Pancreas (tissue), 10 donors: ENCODE results near the gene ARSD. TPM values are rescaled to one million over a fixed set of nuclear protein-coding genes. Genes with fewer than 3 reads are reported as not detected.
"Not testable (repeated sequence)": the region's sequence is repeated elsewhere in the genome, so short reads cannot be mapped to it uniquely, and the experiment has no call there.

Experiments used
- ATAC-seq, 4 donors: fragments of 200-7000 bp; cut with Tn5 transposase; one replicate each; pipeline versions ENCODE4 v1.8.0 to v1.9.1; 2020; ENCODE audit warnings: mild to moderate bottlenecking in 4 of 4, moderate library complexity in 4 of 4
- DNase-seq, 6 donors: peaks; one replicate each; pipeline ENCODE4 v3.0.0-alpha.2; 2020
- FAIRE-seq: peaks from 2 replicates; lab custom pipeline; 2012; peaks lifted over from hg19 to GRCh38; lab: Jason Lieb, UNC
- H3K27ac ChIP-seq, 4 donors: fragments of 200-600 bp; sonication (generic); 1 replicate in 3 of 4; 2 replicates in 1 of 4; pipeline versions ENCODE4 v1.5.0 to v1.8.0; 2020
- H3K27me3 ChIP-seq, 4 donors: fragments of 200-600 bp; one replicate each; pipeline ENCODE4 v1.8.0; 2021
- H3K36me3 ChIP-seq, 3 donors: fragments of 200-600 bp; sonication (generic) in 1 of 3; one replicate each; pipeline versions ENCODE4 v1.5.0 to v1.8.0; 2020 to 2021
- H3K4me1 ChIP-seq, 3 donors: fragments of 200-600 bp; one replicate each; pipeline ENCODE4 v1.8.0; 2021
- H3K4me3 ChIP-seq, 4 donors: fragments of 200-600 bp; sonication (generic) in 2 of 4; one replicate each; pipeline versions ENCODE4 v1.5.0 to v1.8.0; 2020 to 2021
- H3K9me3 ChIP-seq, 4 donors: fragments of 200-600 bp; one replicate each; pipeline ENCODE4 v1.8.0; 2021
- WGBS, 2 donors: extraction: QIAGEN DNeasy Blood & Tissue Kit; methylation state at CpG; one replicate each; pipeline ENCODE4 v1.1.7; 2013; 5-methylcytosine and 5-hydroxymethylcytosine counted together
- intact Hi-C, 3 donors: fragments of 100-400 bp; cut with DNase I; formaldehyde crosslinking; loops; one replicate each; pipeline versions ENCODE4 v1.11.1 to v1.14.2; 2022
- polyA plus RNA-seq, 2 donors: library from polyadenylated mRNA; stranded (reverse); fragments of 200-250 nt; gene quantifications; one replicate each; pipeline ENCODE4 v1.2.3, GENCODE V29; 2013
- total RNA-seq, 6 donors: library from RNA; stranded (reverse); fragmentation: NEBNext Ultra II Directional in 4 of 6; extraction: Animal tissue kit (Norgen Biotek cat#: 25700) in 4 of 6; gene quantifications; one replicate each; pipeline versions ENCODE4 v1.2.1 to v1.2.4, GENCODE V29; 2021 to 2023
- TF ChIP-seq, protein P1 (sequence below), 4 donors: fragments of 200-600 bp; sonication (generic) in 3 of 4; IDR thresholded peaks; one replicate each; pipeline versions ENCODE4 v1.5.0 to v1.8.0; 2021; ENCODE audit warnings: antibody characterized with exemption in 4 of 4
- donor health status: healthy with polysubstance abuse.
- donor health status: DM: no; HTN: no; CAD: no; lungs with moderate emphysema.
- donor health status: DM: no; HTN: no; CAD: no.
- donor health status: control.
- donor health status: control.
- donor health status: Bipolar disorder and iron deficiency.
- donor health status: DM: yes; HTN: yes; CAD: no.
- donor health status: DM: no; HTN: no; CAD: no.
- donor health status: DM: no; HTN: no; CAD: no.
- donor health status: DM: yes; HTN: yes; CAD: no.

The ARSD gene
- total and polyA plus RNA-seq, 8 donors, result 17.8 to 67.0 (median 51.4) TPM

DNA sequence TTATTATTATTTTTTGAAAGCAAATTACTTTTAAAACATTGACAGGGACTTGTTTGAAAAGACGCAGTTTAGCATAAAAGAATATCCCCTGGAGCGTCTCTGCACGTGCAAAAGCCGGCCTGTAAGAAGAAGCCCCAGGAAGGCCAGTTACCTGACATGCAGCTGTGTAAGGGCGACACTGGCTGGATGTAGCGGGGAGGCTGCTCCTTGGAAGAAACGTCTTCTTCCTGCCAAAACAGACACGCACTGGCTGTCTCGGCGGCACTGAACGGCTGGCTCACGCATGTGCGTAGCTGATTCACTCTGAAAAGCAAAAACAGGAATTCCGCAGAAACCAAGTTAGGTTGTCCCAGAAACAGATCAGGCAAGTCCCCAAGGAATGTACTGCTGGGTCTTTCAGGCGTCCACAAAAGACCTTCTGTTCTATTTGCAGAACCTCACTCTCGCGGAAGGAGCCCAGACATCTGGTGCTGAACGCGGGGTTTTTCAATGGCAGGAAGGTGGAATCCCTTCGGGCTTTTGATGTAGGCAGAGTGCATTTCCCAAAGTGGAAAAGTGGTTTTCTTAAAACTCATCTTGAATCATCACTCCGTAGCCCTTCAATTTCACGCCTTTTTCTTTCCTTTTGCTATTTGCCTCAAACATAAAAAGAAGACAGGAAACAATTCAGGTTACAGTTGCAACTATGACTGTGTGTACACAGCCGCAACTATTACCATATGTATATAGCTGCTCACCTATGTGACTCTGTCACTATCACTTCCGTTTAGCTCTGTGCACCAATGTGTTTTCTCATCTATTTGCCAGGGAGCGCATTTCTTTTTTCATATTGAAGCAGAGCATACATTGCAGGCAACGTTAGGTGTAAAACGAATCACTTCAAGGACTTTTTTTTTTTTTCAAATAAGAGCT is 39.1 kb upstream of the ARSD start:
- ATAC-seq, result peak in 2 of 4 donors; percentile 5 to 28
- intact Hi-C loops, result no loop called here
- Histone ChIP-seq H3K9me3 (no peaks in the 10 kb centered on the region), H3K27me3 (no peaks in the 10 kb centered on the region), H3K4me3 (peak overlapping the region in 2 of 4 donors; percentile 10 to 14), H3K4me1 (peaks cover 0 to 22% (median 11%) of the 10 kb centered on the region in 3 donors), H3K36me3 (no peaks in the 10 kb centered on the region), H3K27ac (peak overlapping the region in 1 of 4 donors; percentile 11)
- DNase-seq, result peak in 1 of 6 donors; percentile 31
- TF ChIP-seq, protein P1, sequence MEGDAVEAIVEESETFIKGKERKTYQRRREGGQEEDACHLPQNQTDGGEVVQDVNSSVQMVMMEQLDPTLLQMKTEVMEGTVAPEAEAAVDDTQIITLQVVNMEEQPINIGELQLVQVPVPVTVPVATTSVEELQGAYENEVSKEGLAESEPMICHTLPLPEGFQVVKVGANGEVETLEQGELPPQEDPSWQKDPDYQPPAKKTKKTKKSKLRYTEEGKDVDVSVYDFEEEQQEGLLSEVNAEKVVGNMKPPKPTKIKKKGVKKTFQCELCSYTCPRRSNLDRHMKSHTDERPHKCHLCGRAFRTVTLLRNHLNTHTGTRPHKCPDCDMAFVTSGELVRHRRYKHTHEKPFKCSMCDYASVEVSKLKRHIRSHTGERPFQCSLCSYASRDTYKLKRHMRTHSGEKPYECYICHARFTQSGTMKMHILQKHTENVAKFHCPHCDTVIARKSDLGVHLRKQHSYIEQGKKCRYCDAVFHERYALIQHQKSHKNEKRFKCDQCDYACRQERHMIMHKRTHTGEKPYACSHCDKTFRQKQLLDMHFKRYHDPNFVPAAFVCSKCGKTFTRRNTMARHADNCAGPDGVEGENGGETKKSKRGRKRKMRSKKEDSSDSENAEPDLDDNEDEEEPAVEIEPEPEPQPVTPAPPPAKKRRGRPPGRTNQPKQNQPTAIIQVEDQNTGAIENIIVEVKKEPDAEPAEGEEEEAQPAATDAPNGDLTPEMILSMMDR (IDR thresholded peaks at IDR 0.05), result no peak
- 43 to 54% methylated on average over 27 of the region's 27 CpGs for WGBS, 2 donors
- FAIRE-seq, result no peak

DNA sequence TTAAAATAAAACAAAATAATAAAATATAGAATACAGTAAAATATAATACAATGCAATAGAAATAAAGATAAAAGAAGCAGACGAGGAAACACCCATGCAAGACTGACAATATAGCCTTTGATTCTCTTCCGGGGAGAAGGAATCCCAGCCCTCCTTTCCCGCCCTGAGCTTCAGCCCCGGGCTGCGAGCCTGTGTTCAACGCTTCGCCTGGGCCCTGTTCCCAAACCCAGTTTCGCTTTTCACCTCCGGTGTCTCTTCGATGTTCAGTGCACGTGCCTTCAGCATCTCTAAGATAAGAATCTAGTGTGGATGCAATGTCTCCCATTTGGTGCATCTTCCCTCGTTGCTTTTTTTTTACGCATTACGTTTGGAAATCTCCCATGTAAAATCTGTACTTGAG is 38.4 kb upstream of the ARSD start:
- DNase-seq (no peak), ATAC-seq (no peak), FAIRE-seq (no peak)
- Histone ChIP-seq H3K27ac (no peak overlapping the region), H3K4me3 (peak overlapping the region in 1 of 4 donors; percentile 10), H3K27me3 (no peaks in the 10 kb centered on the region), H3K36me3 (no peaks in the 10 kb centered on the region), H3K4me1 (peaks cover 0 to 22% (median 11%) of the 10 kb centered on the region in 3 donors), H3K9me3 (no peaks in the 10 kb centered on the region)
- 69 to 79% methylated on average over 14 of the region's 14 CpGs for WGBS, 2 donors
- TF ChIP-seq, protein P1 (IDR thresholded peaks at IDR 0.05), result no peak
- intact Hi-C loops, result no loop called here

DNA sequence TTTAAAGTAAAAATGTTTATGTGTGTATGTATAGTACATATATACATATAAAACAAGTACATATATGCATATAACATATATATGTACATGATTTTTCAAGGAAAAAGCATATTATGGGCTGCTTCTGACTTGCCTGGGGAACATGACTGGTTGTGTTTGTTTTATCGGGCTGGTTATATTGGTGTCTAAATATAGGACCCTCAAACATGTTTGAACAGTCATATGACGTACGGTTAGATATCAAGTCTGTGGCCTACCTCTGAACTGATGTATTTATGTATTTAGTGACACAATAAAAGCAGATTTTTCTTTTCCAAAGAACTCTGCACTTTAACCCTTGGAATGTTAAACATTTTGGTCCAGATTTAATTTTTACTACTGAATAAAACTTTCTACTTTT is 37.9 kb upstream of the ARSD start:
- ATAC-seq (peak; percentile 23 to 49 (median 36)), FAIRE-seq (no peak), DNase-seq (no peak)
- Histone ChIP-seq H3K4me3 (no peak overlapping the region), H3K27me3 (no peaks in the 10 kb centered on the region), H3K36me3 (no peaks in the 10 kb centered on the region), H3K9me3 (no peaks in the 10 kb centered on the region), H3K4me1 (peaks cover 0 to 22% (median 11%) of the 10 kb centered on the region in 3 donors), H3K27ac (no peak overlapping the region)
- intact Hi-C loops, result no loop called here
- WGBS, 2 donors, result 25 to 26% methylated on average over 3 of the region's 3 CpGs
- TF ChIP-seq, protein P1 (IDR thresholded peaks at IDR 0.05), result no peak

DNA sequence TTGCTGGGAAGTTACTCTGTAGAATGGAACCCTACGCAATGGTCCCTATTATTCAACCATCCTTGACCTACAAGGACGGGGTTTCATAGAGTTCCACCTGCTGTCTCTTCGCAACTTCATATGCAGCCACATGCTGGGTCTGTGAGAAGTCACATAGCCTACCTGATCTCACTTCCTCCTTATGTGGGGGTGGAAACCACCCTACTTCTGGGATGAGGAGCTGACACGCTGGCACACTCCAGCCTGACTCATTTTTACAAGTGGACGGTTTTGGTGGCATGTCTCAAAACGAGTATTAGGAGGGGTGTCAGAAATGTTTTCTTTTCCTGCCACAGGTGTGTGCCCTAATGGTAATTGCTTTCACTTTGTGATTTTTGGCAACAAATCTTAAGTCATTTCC is 36.8 kb upstream of the ARSD start:
- Histone ChIP-seq H3K27ac (peak overlapping the region in 2 of 4 donors; percentile 10 to 88), H3K27me3 (no peaks in the 10 kb centered on the region), H3K36me3 (no peaks in the 10 kb centered on the region), H3K4me3 (no peak overlapping the region), H3K9me3 (no peaks in the 10 kb centered on the region), H3K4me1 (peaks cover 0 to 22% (median 11%) of the 10 kb centered on the region in 3 donors)
- FAIRE-seq (no peak), DNase-seq (no peak), ATAC-seq (peak in 1 of 4 donors; percentile 31)
- TF ChIP-seq, protein P1 (IDR thresholded peaks at IDR 0.05), result no peak
- 67 to 77% methylated on average over 6 of the region's 6 CpGs for WGBS, 2 donors
- intact Hi-C loops, result no loop called here

DNA sequence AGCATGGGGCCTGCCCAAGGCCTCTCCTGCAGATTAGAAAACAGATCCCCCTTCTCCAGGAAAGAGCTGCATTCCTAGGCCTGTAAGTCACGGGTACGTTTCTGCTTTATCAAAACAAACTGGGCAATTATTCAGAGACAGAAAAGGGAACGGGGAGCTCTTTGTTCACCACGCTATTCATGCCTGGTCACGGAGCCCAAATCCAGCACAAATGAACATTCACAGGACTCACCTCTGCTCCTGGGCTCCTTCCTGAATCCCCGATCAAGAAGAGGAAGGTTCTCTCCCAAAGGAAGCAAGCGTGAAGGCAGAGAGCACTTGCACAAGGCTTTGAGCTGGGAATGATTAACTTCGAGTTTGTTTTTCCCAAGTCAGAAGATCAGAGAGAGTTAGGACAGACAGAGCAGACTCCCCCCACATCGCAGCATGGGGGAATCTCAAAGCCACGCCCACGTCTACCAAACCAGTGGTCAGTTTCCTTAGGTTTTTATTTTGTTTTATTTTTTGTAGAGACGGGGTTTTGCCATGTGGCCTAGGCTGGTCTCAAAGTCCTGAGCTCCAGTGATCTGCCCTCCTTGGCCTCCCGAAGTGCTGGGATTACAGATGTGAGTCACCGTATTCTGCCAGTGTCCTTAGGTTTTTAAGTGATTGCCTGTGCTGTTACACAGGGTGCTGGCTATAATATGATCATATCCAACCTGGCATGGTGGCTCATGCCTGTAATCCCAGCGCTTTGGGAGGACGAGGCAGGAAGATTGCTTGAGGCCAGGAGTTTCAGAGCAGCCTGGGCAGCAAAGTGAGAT is 35.1 kb upstream of the ARSD start:
- 16 to 20% methylated on average over 14 to 15 of the region's 16 CpGs for WGBS, 2 donors

DNA sequence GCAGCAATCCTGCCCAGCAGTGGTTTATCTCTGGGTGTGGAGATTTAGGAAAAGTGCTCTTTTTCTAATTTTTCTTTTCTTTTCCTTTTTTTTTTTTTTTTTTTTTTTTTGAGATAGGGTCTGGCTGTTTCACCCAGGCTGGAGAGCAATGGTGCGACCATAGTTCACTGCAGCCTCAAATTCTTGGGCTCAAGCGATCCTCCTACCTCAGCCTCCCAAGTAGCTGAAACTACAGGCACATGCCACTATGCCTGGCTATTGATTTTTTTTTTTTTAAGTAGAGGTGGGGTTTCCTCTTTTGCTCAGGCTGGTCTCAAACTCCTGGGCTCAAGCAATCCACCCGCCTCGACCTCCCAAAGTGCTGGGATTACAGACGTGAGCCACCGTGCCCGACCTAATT is 34.3 kb upstream of the ARSD start:
- H3K9me3 ChIP-seq, DNase-seq, H3K27me3 ChIP-seq, intact Hi-C loops, FAIRE-seq: not testable (repeated sequence)
- WGBS, 2 donors, result 31 to 35% methylated on average over 7 of the region's 7 CpGs
- peak in 1 of 4 donors; percentile 5 for ATAC-seq
- Histone ChIP-seq H3K27ac (peak overlapping the region; percentile 69 to 89 (median 80)), H3K4me3 (peak overlapping the region in 3 of 4 donors; percentile 4 to 35 (median 31)), H3K4me1 (peaks cover 0 to 22% (median 11%) of the 10 kb centered on the region in 3 donors), H3K36me3 (peaks cover 0 to 12% (median 0%) of the 10 kb centered on the region in 3 donors)

More for the DNA sequence above, 35.1 kb upstream of the ARSD start:
- H3K36me3 ChIP-seq, intact Hi-C loops, H3K9me3 ChIP-seq, H3K27me3 ChIP-seq: not testable (repeated sequence)
- ATAC-seq (peak; percentile 78 to 85 (median 84)), FAIRE-seq (peak; percentile 64), DNase-seq (peak in 4 of 6 donors; percentile 7 to 47 (median 34))
- H3K4me1 ChIP-seq, result peaks cover 0 to 22% (median 11%) of the 10 kb centered on the region in 3 donors
- H3K27ac ChIP-seq, result peak overlapping the region; percentile 69 to 89 (median 80)
- peak overlapping the region in 3 of 4 donors; percentile 4 to 35 (median 31) for H3K4me3 ChIP-seq
